ENCODE measurements around the gene BSCL2. TPM values are rescaled to one million over a fixed set of nuclear protein-coding genes. Genes with fewer than 3 reads are reported as not detected.

BSCL2 gene
- total and polyA plus RNA-seq, 2 donors (not counting 1 experiment from before 2014, with no cell fraction given): 35.5 to 62.1 TPM

- peaks cover 21% of the 10 kb centered on the region for H3K36me3 ChIP-seq (ENCODE audit: control insufficient read depth, insufficient read depth, low read length)
Observed at GRCh38 chr11:62724171-62724570, 16.9 kb upstream of the BSCL2 start.

GRCh38 chr11:62721994-62722393 lies 14.8 kb upstream of the BSCL2 start:
- no peaks in the 10 kb centered on the region for H3K4me1 ChIP-seq (ENCODE audit: control insufficient read depth, extremely low read depth, insufficient read depth, low read length)
- peaks cover 23% of the 10 kb centered on the region for H3K36me3 ChIP-seq (ENCODE audit: control insufficient read depth, insufficient read depth, low read length)
- H3K4me2 ChIP-seq (ENCODE audit: extremely low read depth, insufficient read depth, low read length): no peak overlapping the region
- DNase-seq (ENCODE audit: low read depth in 2 of 2): peak in 1 of 2 donors; percentile 47
- H3K79me2 ChIP-seq (ENCODE audit: control insufficient read depth, insufficient read depth, low read length): peaks cover 83% of the 10 kb centered on the region
- no peaks in the 10 kb centered on the region for H3K9me3 ChIP-seq (ENCODE audit: control insufficient read depth, insufficient read depth, low read depth, low read length)
- peaks cover 4% of the 10 kb centered on the region for H4K20me1 ChIP-seq (ENCODE audit: control insufficient read depth, extremely low read depth, insufficient read depth, low read length)
- H2AFZ ChIP-seq (ENCODE audit: low read length): no peak overlapping the region
- H3K9ac ChIP-seq (ENCODE audit: insufficient read depth, low read length): no peak overlapping the region
- TF ChIP-seq CTCF (conservative IDR thresholded peaks at IDR 0.05 in 1 of 2, IDR thresholded peaks at IDR 0.05 in 1 of 2; ENCODE audit: low read depth in 1 of 2, low read length in 2 of 2): peak in 1 of 2 donors; percentile 6
- TF ChIP-seq EZH2 (IDR thresholded peaks at IDR 0.05; ENCODE audit: low read length, missing control alignments): no peak
- H3K27ac ChIP-seq (ENCODE audit: insufficient read depth, low read length): no peak overlapping the region
- no peak overlapping the region for H3K4me3 ChIP-seq (replicated peaks in 1 of 4; ENCODE audit: control extremely low read depth in 1 of 4, insufficient read depth in 1 of 4, low read depth in 3 of 4, low read length in 4 of 4)
- H3K27me3 ChIP-seq (ENCODE audit: control insufficient read depth, insufficient read depth, low read length): no peaks in the 10 kb centered on the region

More at GRCh38 chr11:62724171-62724570, 16.9 kb upstream of the BSCL2 start:
- H3K27me3 ChIP-seq (ENCODE audit: control insufficient read depth, insufficient read depth, low read length): no peaks in the 10 kb centered on the region
- TF ChIP-seq EZH2 (IDR thresholded peaks at IDR 0.05; ENCODE audit: low read length, missing control alignments) (no peak), CTCF (conservative IDR thresholded peaks at IDR 0.05 in 1 of 2, IDR thresholded peaks at IDR 0.05 in 1 of 2; ENCODE audit: low read depth in 1 of 2, low read length in 2 of 2) (no peak)
- H3K9ac ChIP-seq (ENCODE audit: insufficient read depth, low read length): no peak overlapping the region
- H4K20me1 ChIP-seq (ENCODE audit: control insufficient read depth, extremely low read depth, insufficient read depth, low read length): peaks cover 4% of the 10 kb centered on the region
- no peak overlapping the region for H2AFZ ChIP-seq (ENCODE audit: low read length)
- H3K4me2 ChIP-seq (ENCODE audit: extremely low read depth, insufficient read depth, low read length): peak overlapping the region; percentile 95
- DNase-seq (ENCODE audit: low read depth in 2 of 2): no peak
- H3K27ac ChIP-seq (ENCODE audit: insufficient read depth, low read length): no peak overlapping the region
- H3K4me1 ChIP-seq (ENCODE audit: control insufficient read depth, extremely low read depth, insufficient read depth, low read length): no peaks in the 10 kb centered on the region
- H3K9me3 ChIP-seq (ENCODE audit: control insufficient read depth, insufficient read depth, low read depth, low read length): no peaks in the 10 kb centered on the region
- H3K4me3 ChIP-seq (replicated peaks in 1 of 4; ENCODE audit: control extremely low read depth in 1 of 4, insufficient read depth in 1 of 4, low read depth in 3 of 4, low read length in 4 of 4): peak overlapping the region; percentile 63 to 99 (median 94)
- peaks cover 77% of the 10 kb centered on the region for H3K79me2 ChIP-seq (ENCODE audit: control insufficient read depth, insufficient read depth, low read length)

GRCh38 chr11:62719302-62719978 lies 12.2 kb upstream of the BSCL2 start:
- DNase-seq (ENCODE audit: low read depth in 2 of 2): peak in 1 of 2 donors; percentile 32
- H4K20me1 ChIP-seq (ENCODE audit: control insufficient read depth, extremely low read depth, insufficient read depth, low read length): no peaks in the 10 kb centered on the region
- TF ChIP-seq CTCF (conservative IDR thresholded peaks at IDR 0.05 in 1 of 2, IDR thresholded peaks at IDR 0.05 in 1 of 2; ENCODE audit: low read depth in 1 of 2, low read length in 2 of 2) (no peak), EZH2 (IDR thresholded peaks at IDR 0.05; ENCODE audit: low read length, missing control alignments) (no peak)
- peaks cover 72% of the 10 kb centered on the region for H3K79me2 ChIP-seq (ENCODE audit: control insufficient read depth, insufficient read depth, low read length)
- H2AFZ ChIP-seq (ENCODE audit: low read length): no peak overlapping the region
- H3K4me1 ChIP-seq (ENCODE audit: control insufficient read depth, extremely low read depth, insufficient read depth, low read length): no peaks in the 10 kb centered on the region
- H3K4me2 ChIP-seq (ENCODE audit: extremely low read depth, insufficient read depth, low read length): no peak overlapping the region
- no peak overlapping the region for H3K9ac ChIP-seq (ENCODE audit: insufficient read depth, low read length)
- peak overlapping the region; percentile 16 for H3K27ac ChIP-seq (ENCODE audit: insufficient read depth, low read length)
- H3K36me3 ChIP-seq (ENCODE audit: control insufficient read depth, insufficient read depth, low read length): peaks cover 35% of the 10 kb centered on the region
- no peak overlapping the region for H3K4me3 ChIP-seq (replicated peaks in 1 of 4; ENCODE audit: control extremely low read depth in 1 of 4, insufficient read depth in 1 of 4, low read depth in 3 of 4, low read length in 4 of 4)
- no peaks in the 10 kb centered on the region for H3K27me3 ChIP-seq (ENCODE audit: control insufficient read depth, insufficient read depth, low read length)
- H3K9me3 ChIP-seq (ENCODE audit: control insufficient read depth, insufficient read depth, low read depth, low read length): no peaks in the 10 kb centered on the region
